NCI-H82 treated with DMSO at 0.1 percent for 48 hours (cell line): ENCODE data around the gene TENT5C.

Source experiments
- DNase-seq: peaks from one replicate; lab custom pipeline; 2025; ENCODE audit not compliant: unreplicated experiment; lab: John Stamatoyannopoulos, UW

The TENT5C gene

DNA sequence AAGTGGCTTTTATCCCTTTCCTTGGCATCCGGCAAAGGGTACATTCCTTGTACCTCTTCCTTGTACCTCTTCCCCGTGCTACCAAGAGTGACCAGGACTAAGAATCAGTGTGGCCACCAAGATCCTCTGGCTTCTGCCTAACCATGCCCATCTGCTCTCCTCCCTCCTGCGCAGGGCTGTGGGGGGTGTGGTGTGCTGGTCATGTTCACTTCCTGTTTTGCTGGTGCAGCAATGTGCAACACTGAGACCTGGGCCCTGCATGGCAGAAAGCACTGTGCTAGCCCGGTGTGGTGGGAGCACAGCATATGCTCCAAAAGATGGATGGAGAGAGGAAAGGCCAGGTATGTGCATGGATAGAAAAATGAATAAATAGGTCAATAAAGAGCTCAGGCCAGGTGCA is 33.3 kb upstream of the TENT5C start:
- no peak for DNase-seq

- no peak for DNase-seq
These were observed 32.3 kb upstream of the TENT5C start for GRCh38 chr1:117573386-117574023.

- DNase-seq = no peak
These were observed 31.6 kb upstream of the TENT5C start for GRCh38 chr1:117574161-117574835.

DNA sequence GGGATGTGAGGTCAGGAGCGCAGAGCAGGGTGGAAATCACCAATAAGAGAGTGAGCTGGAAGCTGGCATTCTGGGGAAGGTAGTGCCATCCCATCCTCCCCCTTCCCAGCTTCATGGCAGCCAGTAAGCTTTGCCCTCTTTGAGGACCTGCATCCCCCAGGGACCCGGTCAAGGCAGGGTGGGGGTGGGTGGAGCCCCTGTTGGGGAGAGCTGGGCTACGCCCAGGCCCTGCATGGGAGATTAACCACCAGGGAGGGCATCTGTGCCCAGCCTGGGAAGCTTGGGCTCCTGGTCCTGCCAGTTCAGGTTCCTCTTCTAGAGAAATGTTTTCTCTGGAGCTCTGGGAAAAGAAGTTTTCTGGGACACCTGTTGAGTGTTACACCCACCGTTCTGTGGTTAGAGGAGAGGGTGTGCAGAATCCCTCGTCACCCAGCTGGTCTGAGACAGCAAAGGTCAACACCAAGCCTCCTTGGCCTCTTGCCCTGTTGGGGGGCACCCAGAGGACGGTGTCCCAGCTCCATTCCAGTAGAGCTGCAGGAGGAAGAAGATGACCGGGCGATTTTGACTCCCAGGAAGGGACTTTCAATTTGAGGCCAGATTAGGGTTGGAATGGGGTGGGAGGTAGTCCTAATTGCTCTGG is 30.1 kb upstream of the TENT5C start:
- DNase-seq = no peak

- no peak for DNase-seq
These were observed 29.6 kb upstream of the TENT5C start for GRCh38 chr1:117576236-117576635.

- DNase-seq = no peak
These were observed 28.5 kb upstream of the TENT5C start for GRCh38 chr1:117577191-117577885.

GRCh38 chr1:117578466-117578865 is 27.4 kb upstream of the TENT5C start:
- no peak for DNase-seq

- no peak for DNase-seq
These were observed 26.5 kb upstream of the TENT5C start for GRCh38 chr1:117579221-117579906.

- DNase-seq = no peak
These were observed 25.4 kb upstream of the TENT5C start for GRCh38 chr1:117580436-117580835.

DNA sequence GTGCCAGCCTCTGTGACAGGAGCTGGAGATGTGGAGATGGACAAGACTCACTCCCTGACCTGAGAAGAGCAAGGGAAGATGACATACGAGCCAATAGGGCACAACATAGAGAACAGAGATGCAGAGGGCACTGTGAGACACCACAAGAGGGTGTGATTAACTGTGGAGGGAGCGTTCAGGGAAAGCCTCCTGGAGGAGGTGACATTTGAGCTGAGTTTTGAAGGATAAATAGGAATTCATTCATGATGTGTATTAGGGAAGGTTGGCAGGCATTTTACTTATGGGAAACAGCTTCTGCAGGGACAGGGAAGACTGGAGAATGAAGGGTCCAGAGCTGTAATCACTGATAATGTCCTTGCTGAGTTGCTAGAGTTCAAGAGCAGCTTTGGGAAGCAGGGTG is 25.0 kb upstream of the TENT5C start:
- DNase-seq = no peak

GRCh38 chr1:117581391-117581943 is 24.4 kb upstream of the TENT5C start:
- DNase-seq = no peak

DNA sequence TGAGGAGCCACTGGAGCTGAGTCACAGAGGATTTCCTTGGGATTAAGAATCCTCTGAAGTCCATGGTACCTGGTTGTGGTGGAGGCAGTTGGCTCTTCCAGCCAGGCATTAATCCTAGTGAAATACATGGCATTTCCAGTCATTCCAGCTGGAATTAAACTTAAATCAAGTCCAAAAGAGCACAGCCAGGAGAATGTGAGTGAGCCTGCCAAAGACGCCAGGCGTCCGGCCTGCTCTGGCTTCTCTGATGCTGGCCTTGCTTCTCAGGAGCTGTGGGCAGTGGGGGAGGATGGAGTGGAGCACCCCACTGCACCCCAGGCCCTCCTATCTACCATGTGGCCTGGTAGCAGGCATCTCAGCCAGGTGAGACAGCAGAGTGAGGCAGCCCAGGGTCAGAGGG is 23.4 kb upstream of the TENT5C start:
- no peak for DNase-seq

GRCh38 chr1:117583247-117583646 is 22.6 kb upstream of the TENT5C start:
- no peak for DNase-seq

DNA sequence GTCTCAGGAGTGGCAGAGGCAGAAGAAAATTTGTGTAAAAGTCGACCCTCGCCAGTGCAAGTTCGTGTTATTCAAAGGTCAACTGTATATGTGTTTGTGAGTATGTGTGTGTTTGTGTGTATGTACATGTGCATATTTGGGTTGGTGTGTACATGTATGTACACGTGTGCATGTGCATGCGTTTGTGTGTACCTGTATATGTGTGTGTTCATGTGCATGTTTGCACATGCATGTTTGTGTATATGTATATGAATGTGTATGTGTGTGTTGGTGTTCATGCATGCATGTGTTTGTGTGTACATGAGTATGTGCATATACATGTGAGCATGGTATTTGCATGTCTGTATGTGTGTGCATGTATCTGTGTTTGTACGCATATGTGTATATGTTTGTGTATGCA is 21.7 kb upstream of the TENT5C start:
- no peak for DNase-seq

- no peak for DNase-seq
These were observed 20.8 kb upstream of the TENT5C start for GRCh38 chr1:117585086-117585485.

- DNase-seq = no peak
These were observed 19.5 kb upstream of the TENT5C start for GRCh38 chr1:117586337-117586736.

- no peak for DNase-seq
These were observed 18.9 kb upstream of the TENT5C start for GRCh38 chr1:117586747-117587498.

DNA sequence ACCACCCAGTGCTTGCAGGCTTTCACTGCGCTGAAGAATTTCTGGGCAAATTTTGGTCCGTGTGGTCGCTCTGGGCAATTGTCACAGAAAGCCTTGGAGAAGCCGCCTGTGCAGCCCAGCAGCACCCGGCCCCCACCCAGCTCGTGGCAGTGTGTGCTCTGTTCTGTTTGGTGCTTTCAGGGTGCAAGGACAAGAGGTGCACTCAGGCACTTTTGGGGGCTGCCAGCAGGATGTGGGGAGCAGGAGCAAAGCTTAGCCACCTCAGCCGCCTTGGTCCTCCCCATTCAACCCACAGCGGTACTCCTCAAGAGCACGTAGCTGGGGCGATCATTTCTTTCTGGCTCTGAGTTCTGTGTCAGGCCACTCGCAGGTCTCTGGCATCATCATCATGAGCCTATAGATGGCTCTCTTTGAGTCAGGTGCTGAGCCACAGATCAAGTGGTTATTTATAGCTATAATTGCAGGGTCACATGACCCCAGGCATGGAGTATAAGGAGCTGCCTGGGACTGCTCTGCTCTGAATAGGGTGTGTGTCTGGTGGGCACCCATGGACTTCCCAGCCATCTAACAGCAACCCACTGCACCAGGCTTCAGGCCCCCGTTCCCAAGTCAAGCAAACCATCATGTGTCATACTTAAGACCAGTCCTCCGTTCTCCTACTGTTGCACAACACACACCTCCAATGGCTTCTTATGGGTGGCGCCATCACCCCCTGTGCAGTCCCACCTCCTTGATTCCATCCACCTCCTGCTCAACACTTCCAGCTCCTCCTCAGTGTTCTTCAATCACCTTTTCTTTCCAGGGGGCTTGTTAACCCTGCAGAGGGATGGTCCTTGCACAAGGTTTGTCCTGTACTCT is 18.1 kb upstream of the TENT5C start:
- DNase-seq = no peak

DNA sequence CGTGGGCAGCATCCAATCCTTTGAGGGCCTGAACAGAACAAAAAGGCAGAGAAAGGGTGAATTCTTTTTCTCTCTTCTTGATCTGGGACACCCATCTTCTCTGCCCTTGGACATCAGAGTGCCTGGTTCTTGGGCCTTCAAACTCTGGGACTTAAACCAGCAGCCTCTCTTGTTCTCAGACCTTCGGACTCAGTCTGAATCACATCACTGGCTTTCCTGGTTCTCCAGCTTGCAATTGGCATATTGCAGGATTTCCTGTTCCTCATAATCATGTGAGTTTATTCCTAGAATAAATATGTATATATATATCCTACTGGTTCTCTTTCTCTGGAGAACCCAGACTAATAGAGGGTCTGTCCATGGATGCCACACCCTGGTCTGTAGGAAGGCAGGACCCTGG is 16.3 kb upstream of the TENT5C start:
- no peak for DNase-seq
